PC-9 (cell line): Measurements from ENCODE around the gene NSF. TPM values are rescaled to one million over a fixed set of nuclear protein-coding genes. Genes with fewer than 3 reads are reported as not detected.

ENCODE experiments used
- BruUV-seq: library from RNA; stranded (reverse); fragments of 400-500 nt; replicated peaks from 2 replicates; lab custom pipeline; 2021; lab: Mats Ljungman, UMichigan
- CTCF ChIA-PET: fragments of 300-600 bp; sonication (Branson Sonifier 250); formaldehyde crosslinking; loops from one replicate; lab custom pipeline; 2022; ENCODE audit warnings: antibody characterized with exemption; lab: Charles Lee
- POLR2A ChIA-PET: fragments of 300-600 bp; sonication (Branson Sonifier 250); formaldehyde crosslinking; loops from one replicate; lab custom pipeline; 2022; ENCODE audit warnings: antibody characterized with exemption; ENCODE audit not compliant: unreplicated experiment; lab: Charles Lee
- DNase-seq, 2 experiments: peaks; one replicate each; pipeline versions ENCODE4 v3.0.0 to v3.0.0-alpha.2; 2015 to 2022; ENCODE audit warnings: mixed read lengths in 1 of 2
- H2AFZ ChIP-seq: fragments of 200-600 bp; sonication (generic); 2 replicates; pipeline ENCODE4 v1.8.1; 2017; ENCODE audit warnings: antibody characterized with exemption
- H3F3A ChIP-seq: fragments of 200-600 bp; sonication (generic); 2 replicates; pipeline ENCODE4 v1.8.1; 2017; ENCODE audit warnings: antibody characterized with exemption, mild to moderate bottlenecking, low read depth; ENCODE audit not compliant: insufficient read depth
- H3K27ac ChIP-seq: fragments of 200-600 bp; sonication (generic); 2 replicates; pipeline ENCODE4 v1.6.1; 2016; ENCODE audit warnings: mixed run types
- H3K27me3 ChIP-seq: fragments of 200-600 bp; sonication (generic); 2 replicates; pipeline ENCODE4 v1.6.1; 2016; ENCODE audit warnings: low read depth, mixed run types; ENCODE audit not compliant: insufficient read depth
- H3K36me3 ChIP-seq: fragments of 200-600 bp; sonication (generic); 2 replicates; pipeline ENCODE4 v1.6.1; 2016; ENCODE audit warnings: low read depth, mixed run types
- H3K4me1 ChIP-seq: fragments of 200-600 bp; sonication (generic); replicated peaks from 2 replicates; pipeline ENCODE4 v1.6.1; 2016; ENCODE audit warnings: mixed run types; ENCODE audit not compliant: insufficient read depth
- H3K4me2 ChIP-seq: fragments of 200-600 bp; sonication (generic); 2 replicates; pipeline ENCODE4 v1.6.1; 2017; ENCODE audit warnings: mixed run types
- H3K4me3 ChIP-seq: fragments of 200-600 bp; sonication (generic); 2 replicates; pipeline ENCODE4 v1.6.1; 2016; ENCODE audit warnings: mixed run types
- H3K79me2 ChIP-seq: fragments of 200-600 bp; sonication (generic); 2 replicates; pipeline ENCODE4 v1.6.1; 2017; ENCODE audit warnings: low read depth, mixed run types
- H3K9me2 ChIP-seq: fragments of 200-600 bp; sonication (generic); 2 replicates; pipeline ENCODE4 v1.8.1; 2017; ENCODE audit warnings: mild to moderate bottlenecking; ENCODE audit not compliant: insufficient read depth
- H3K9me3 ChIP-seq: fragments of 200-600 bp; sonication (generic); 2 replicates; pipeline ENCODE4 v1.8.1; 2016; ENCODE audit warnings: low read depth; ENCODE audit not compliant: insufficient read depth
- H4K20me1 ChIP-seq: fragments of 200-600 bp; sonication (generic); 2 replicates; pipeline ENCODE4 v1.8.1; 2017; ENCODE audit not compliant: insufficient read depth
- CTCF ChIP-seq: fragments of 200-600 bp; sonication (generic); conservative IDR thresholded peaks from 2 replicates; pipeline ENCODE4 v1.6.1; 2017; ENCODE audit warnings: mixed run types, antibody characterized with exemption, mild to moderate bottlenecking, moderate library complexity
- EZH2 ChIP-seq: fragments of 200-600 bp; sonication (generic); IDR thresholded peaks from 2 replicates; pipeline ENCODE4 v1.8.0; 2017; ENCODE audit warnings: antibody characterized with exemption, low read depth
- intact Hi-C: fragments of 100-400 bp; cut with micrococcal nuclease; formaldehyde crosslinking; loops from one replicate; pipeline ENCODE4 v1.10.0; 2022; ENCODE audit not compliant: unreplicated experiment
- total RNA-seq: library from RNA; stranded (reverse); gene quantifications from 2 replicates; pipeline ENCODE4 v1.2.3, GENCODE V29; 2021

NSF gene
- total RNA-seq, 1 experiment from 2014 or later: 40.0 TPM

DNA sequence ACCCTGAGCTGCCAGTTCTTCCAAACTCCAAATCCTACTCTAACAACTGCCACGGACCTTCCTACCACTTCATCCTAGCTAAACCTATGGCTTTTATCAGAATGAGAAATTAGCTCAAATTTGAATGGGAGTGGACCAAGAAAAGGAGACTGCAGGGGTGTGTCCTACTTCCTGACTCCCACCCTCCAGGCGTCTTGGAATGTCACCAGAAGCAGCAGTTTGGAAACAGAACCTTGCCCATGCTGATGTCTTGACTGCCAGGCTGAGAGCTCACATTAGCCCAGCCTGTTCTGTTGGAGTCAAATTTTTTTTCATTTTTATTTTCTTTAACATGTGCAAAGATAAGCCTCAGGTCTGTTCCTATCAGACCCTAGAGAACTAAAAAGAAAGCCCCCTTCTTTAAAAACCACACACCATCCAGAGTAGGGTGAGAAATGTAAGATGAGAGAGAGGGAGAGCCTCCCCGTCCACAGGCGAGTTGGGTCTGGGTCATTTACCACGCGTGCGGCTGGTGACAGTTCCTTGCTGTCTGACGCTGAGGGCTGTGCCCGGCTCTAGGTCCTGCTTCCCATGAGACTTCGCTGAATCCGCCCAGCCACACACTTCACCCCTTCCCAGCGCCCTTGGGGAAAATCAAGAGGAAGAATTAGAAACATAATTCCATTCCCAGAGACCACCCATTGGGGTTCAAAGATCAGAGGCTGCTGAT is 173.7 kb downstream of the NSF start:
- intact Hi-C loops: no loop called here
- no peaks in the 10 kb centered on the region for H4K20me1 ChIP-seq
- ChIA-PET CTCF (no interaction called here), POLR2A (interaction anchor here (0.5 to 0.8 kb wide), 2 partner anchors 49 to 185 kb away, joined by 4 to 6 read pairs; no protein-coding TSS in a partner anchor)
- no peaks in the 10 kb centered on the region for H3K9me3 ChIP-seq
- no peaks in the 10 kb centered on the region for H3K27me3 ChIP-seq
- no peak overlapping the region for H3K4me3 ChIP-seq
- peaks cover 9% of the 10 kb centered on the region; the same call in 1 of the 2 replicates for H3K36me3 ChIP-seq
- H3K27ac ChIP-seq: peak overlapping the region; percentile 68
- no peak overlapping the region for H2AFZ ChIP-seq
- no peaks in the 10 kb centered on the region for H3K9me2 ChIP-seq
- TF ChIP-seq CTCF (no peak), EZH2 (no peak)
- H3K4me2 ChIP-seq: peak overlapping the region; percentile 63
- TSS peak; percentile 58 for BruUV-seq
- H3F3A ChIP-seq: peaks cover 54% of the 10 kb centered on the region
- peaks cover 21% of the 10 kb centered on the region for H3K79me2 ChIP-seq
- DNase-seq: no peak
- H3K4me1 ChIP-seq: peaks cover 47% of the 10 kb centered on the region

- peak; percentile 86 to 93 for DNase-seq
- intact Hi-C loops: no loop called here
- CTCF ChIA-PET: interaction anchor here (0.7 kb wide), 1 partner anchor 16 kb away, joined by 7 read pairs; no protein-coding TSS in a partner anchor
- Histone ChIP-seq H3K9me3 (no peaks in the 10 kb centered on the region), H3K27ac (peak overlapping the region; percentile 68), H3K36me3 (peaks cover 7% of the 10 kb centered on the region; the same call in 1 of the 2 replicates), H3K4me3 (no peak overlapping the region), H3K4me2 (peak overlapping the region; percentile 63), H4K20me1 (no peaks in the 10 kb centered on the region), H2AFZ (no peak overlapping the region), H3F3A (peaks cover 47% of the 10 kb centered on the region), H3K27me3 (no peaks in the 10 kb centered on the region), H3K4me1 (peaks cover 48% of the 10 kb centered on the region), H3K9me2 (no peaks in the 10 kb centered on the region), H3K79me2 (peaks cover 28% of the 10 kb centered on the region)
- POLR2A ChIA-PET: interaction anchor here (0.5 kb wide), 1 partner anchor 175 kb away, joined by 3 read pairs; no protein-coding TSS in a partner anchor
- no peak for TF ChIP-seq EZH2
- no peak for TF ChIP-seq CTCF
- no TSS peak for BruUV-seq
These were observed 174.4 kb downstream of the NSF start for GRCh38 chr17:46764709-46765401.

DNA sequence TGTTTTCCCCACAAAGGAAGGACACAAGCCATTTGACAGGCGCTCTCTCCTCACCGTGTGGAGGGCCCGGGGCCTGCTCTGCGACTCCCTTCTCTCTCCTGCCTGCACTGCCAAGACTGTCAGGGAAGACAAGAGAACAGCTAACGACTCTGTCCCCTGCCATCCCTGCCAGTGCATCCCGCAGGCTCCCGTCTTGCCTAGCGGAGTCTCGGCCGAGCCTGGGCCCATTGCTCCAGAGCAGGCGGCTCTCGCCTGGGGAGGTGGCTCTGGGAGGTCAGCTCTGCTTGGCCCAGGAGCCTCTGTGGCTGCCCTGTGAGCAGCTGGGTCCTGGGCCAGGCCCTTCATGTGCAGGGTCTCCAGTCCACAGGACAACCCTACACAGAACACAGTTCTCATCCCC is 175.0 kb downstream of the NSF start:
- peaks cover 34% of the 10 kb centered on the region for H3K79me2 ChIP-seq
- peaks cover 4% of the 10 kb centered on the region; the same call in 1 of the 2 replicates for H3K36me3 ChIP-seq
- CTCF ChIA-PET: interaction anchor here (0.7 kb wide), 1 partner anchor 16 kb away, joined by 7 read pairs; no protein-coding TSS in a partner anchor
- H3K27ac ChIP-seq: peak overlapping the region; percentile 68
- no peak for TF ChIP-seq EZH2
- H3K9me2 ChIP-seq: no peaks in the 10 kb centered on the region
- intact Hi-C loops: no loop called here
- H3K4me2 ChIP-seq: peak overlapping the region; percentile 63
- BruUV-seq: no TSS peak
- H4K20me1 ChIP-seq: no peaks in the 10 kb centered on the region
- no peak for DNase-seq
- no peak overlapping the region for H2AFZ ChIP-seq
- H3K27me3 ChIP-seq: no peaks in the 10 kb centered on the region
- peaks cover 48% of the 10 kb centered on the region for H3F3A ChIP-seq
- no peak overlapping the region for H3K4me3 ChIP-seq
- POLR2A ChIA-PET: interaction anchor here (0.5 kb wide), 1 partner anchor 174 kb away, joined by 3 read pairs; no protein-coding TSS in a partner anchor
- H3K4me1 ChIP-seq: peaks cover 54% of the 10 kb centered on the region
- H3K9me3 ChIP-seq: no peaks in the 10 kb centered on the region
